Measurements from ENCODE around the gene TLK2. TPM values are rescaled to one million over a fixed set of nuclear protein-coding genes. Genes with fewer than 3 reads are reported as not detected.
"Not testable (repeated sequence)": the region's sequence is repeated elsewhere in the genome, so short reads cannot be mapped to it uniquely, and the experiment has no call there.

The TLK2 gene
- total RNA-seq, 2 experiments from 2014 or later = 42.0 to 43.9 TPM

GRCh38 chr17:62500463-62500862 lies 21.8 kb downstream of the TLK2 start:
- H3K9me3 Mint-ChIP-seq (ENCODE audit: low read depth); H3K4me1 Mint-ChIP-seq; ATAC-seq; H3K27me3 Mint-ChIP-seq; CTCF ChIA-PET; DNase-seq; H3K4me3 Mint-ChIP-seq; H3K27ac Mint-ChIP-seq: not testable (repeated sequence)
- H3K36me3 Mint-ChIP-seq = peaks cover 12% of the 10 kb centered on the region

GRCh38 chr17:62504857-62505256 lies 26.2 kb downstream of the TLK2 start:
- H3K4me3 Mint-ChIP-seq; ATAC-seq; H3K27ac Mint-ChIP-seq; CTCF ChIA-PET; H3K9me3 Mint-ChIP-seq (ENCODE audit: low read depth); H3K36me3 Mint-ChIP-seq; DNase-seq; H3K27me3 Mint-ChIP-seq: not testable (repeated sequence)
- peaks cover 17% of the 10 kb centered on the region for H3K4me1 Mint-ChIP-seq

GRCh38 chr17:62507191-62507836 lies 28.7 kb downstream of the TLK2 start:
- H3K36me3 Mint-ChIP-seq; CTCF ChIA-PET; H3K4me3 Mint-ChIP-seq; ATAC-seq; DNase-seq; H3K27ac Mint-ChIP-seq; H3K9me3 Mint-ChIP-seq (ENCODE audit: low read depth); H3K27me3 Mint-ChIP-seq: not testable (repeated sequence)
- H3K4me1 Mint-ChIP-seq = peaks cover 28% of the 10 kb centered on the region

GRCh38 chr17:62510247-62510819 lies 31.7 kb downstream of the TLK2 start:
- DNase-seq; H3K27me3 Mint-ChIP-seq; H3K4me3 Mint-ChIP-seq; H3K9me3 Mint-ChIP-seq (ENCODE audit: low read depth); CTCF ChIA-PET: not testable (repeated sequence)
- Mint-ChIP-seq H3K4me1 (peaks cover 28% of the 10 kb centered on the region), H3K36me3 (peaks cover 14% of the 10 kb centered on the region), H3K27ac (peak overlapping the region; percentile 64)
- peak; percentile 58 for ATAC-seq

GRCh38 chr17:62511014-62511413 lies 32.4 kb downstream of the TLK2 start:
- CTCF ChIA-PET; H3K9me3 Mint-ChIP-seq (ENCODE audit: low read depth); H3K4me3 Mint-ChIP-seq; H3K27ac Mint-ChIP-seq; ATAC-seq; H3K27me3 Mint-ChIP-seq; DNase-seq: not testable (repeated sequence)
- peaks cover 13% of the 10 kb centered on the region for H3K36me3 Mint-ChIP-seq
- H3K4me1 Mint-ChIP-seq = peaks cover 26% of the 10 kb centered on the region

GRCh38 chr17:62516376-62516775 lies 37.8 kb downstream of the TLK2 start:
- H3K9me3 Mint-ChIP-seq (ENCODE audit: low read depth); H3K4me1 Mint-ChIP-seq; DNase-seq; H3K4me3 Mint-ChIP-seq; CTCF ChIA-PET; H3K27ac Mint-ChIP-seq; ATAC-seq; H3K27me3 Mint-ChIP-seq: not testable (repeated sequence)
- H3K36me3 Mint-ChIP-seq = peaks cover 15% of the 10 kb centered on the region

- not testable (repeated sequence) for DNase-seq; H3K9me3 Mint-ChIP-seq (ENCODE audit: low read depth); ATAC-seq
These were observed 42.7 kb downstream of the TLK2 start for GRCh38 chr17:62521295-62521694.

GRCh38 chr17:62524077-62524476 lies 45.5 kb downstream of the TLK2 start:
- H3K27ac Mint-ChIP-seq; DNase-seq; H3K27me3 Mint-ChIP-seq; ATAC-seq; H3K4me3 Mint-ChIP-seq; H3K4me1 Mint-ChIP-seq; CTCF ChIA-PET; H3K9me3 Mint-ChIP-seq (ENCODE audit: low read depth): not testable (repeated sequence)
- peaks cover 30% of the 10 kb centered on the region for H3K36me3 Mint-ChIP-seq

More at GRCh38 chr17:62521295-62521694, 42.7 kb downstream of the TLK2 start:
- H3K27ac Mint-ChIP-seq, H3K4me1 Mint-ChIP-seq, H3K27me3 Mint-ChIP-seq, CTCF ChIA-PET, H3K4me3 Mint-ChIP-seq: not testable (repeated sequence)
- H3K36me3 Mint-ChIP-seq = peaks cover 16% of the 10 kb centered on the region

- H3K9me3 Mint-ChIP-seq (ENCODE audit: low read depth); ATAC-seq; H3K27me3 Mint-ChIP-seq; H3K4me1 Mint-ChIP-seq; DNase-seq; CTCF ChIA-PET; H3K4me3 Mint-ChIP-seq; H3K27ac Mint-ChIP-seq: not testable (repeated sequence)
- peaks cover 31% of the 10 kb centered on the region for H3K36me3 Mint-ChIP-seq
These were observed 46.7 kb downstream of the TLK2 start for GRCh38 chr17:62525317-62525716.

GRCh38 chr17:62530936-62531335 lies 52.3 kb downstream of the TLK2 start:
- H3K9me3 Mint-ChIP-seq (ENCODE audit: low read depth); CTCF ChIA-PET; H3K4me1 Mint-ChIP-seq; DNase-seq; H3K27me3 Mint-ChIP-seq; H3K4me3 Mint-ChIP-seq; H3K27ac Mint-ChIP-seq; ATAC-seq: not testable (repeated sequence)
- H3K36me3 Mint-ChIP-seq = peaks cover 35% of the 10 kb centered on the region

GRCh38 chr17:62536557-62536956 lies 57.9 kb downstream of the TLK2 start:
- H3K27me3 Mint-ChIP-seq; DNase-seq; ATAC-seq; H3K4me3 Mint-ChIP-seq; CTCF ChIA-PET; H3K27ac Mint-ChIP-seq; H3K9me3 Mint-ChIP-seq (ENCODE audit: low read depth); H3K4me1 Mint-ChIP-seq: not testable (repeated sequence)
- peaks cover 29% of the 10 kb centered on the region for H3K36me3 Mint-ChIP-seq

- CTCF ChIA-PET; H3K4me3 Mint-ChIP-seq; H3K27ac Mint-ChIP-seq; ATAC-seq; H3K9me3 Mint-ChIP-seq (ENCODE audit: low read depth); DNase-seq; H3K27me3 Mint-ChIP-seq; H3K4me1 Mint-ChIP-seq: not testable (repeated sequence)
- peaks cover 47% of the 10 kb centered on the region for H3K36me3 Mint-ChIP-seq
These were observed 62.4 kb downstream of the TLK2 start for GRCh38 chr17:62541073-62541472.

- ATAC-seq, CTCF ChIA-PET: not testable (repeated sequence)
These were observed 64.7 kb downstream of the TLK2 start for GRCh38 chr17:62543278-62543775.

GRCh38 chr17:62546066-62546465 lies 67.4 kb downstream of the TLK2 start:
- peaks cover 33% of the 10 kb centered on the region for H3K36me3 Mint-ChIP-seq

More at GRCh38 chr17:62543278-62543775, 64.7 kb downstream of the TLK2 start:
- H3K36me3 Mint-ChIP-seq = peaks cover 45% of the 10 kb centered on the region
- DNase-seq; H3K27me3 Mint-ChIP-seq; H3K27ac Mint-ChIP-seq; H3K4me1 Mint-ChIP-seq; H3K9me3 Mint-ChIP-seq (ENCODE audit: low read depth); H3K4me3 Mint-ChIP-seq: not testable (repeated sequence)

More at GRCh38 chr17:62546066-62546465, 67.4 kb downstream of the TLK2 start:
- DNase-seq; H3K9me3 Mint-ChIP-seq (ENCODE audit: low read depth); CTCF ChIA-PET; H3K27me3 Mint-ChIP-seq; H3K4me3 Mint-ChIP-seq; H3K27ac Mint-ChIP-seq; ATAC-seq; H3K4me1 Mint-ChIP-seq: not testable (repeated sequence)

Data from activated CD8-positive, alpha-beta memory T cell treated with anti-CD3 and anti-CD28 coated beads, Interleukin-2, amount 10 ng/mL, durations not matched to agents 7 days and 5 days (primary cell).